ENCODE data around the gene HSD3B1.

- TF ChIP-seq CHD4 (IDR thresholded peaks at IDR 0.05; ENCODE audit: insufficient read depth, insufficient replicate concordance, low read depth, low read length, poor library complexity, severe bottlenecking) (no peak), HDAC2 (IDR thresholded peaks at IDR 0.05) (no peak), MTA3 (IDR thresholded peaks at IDR 0.05; ENCODE audit: borderline replicate concordance) (no peak), FOXA1 (IDR thresholded peaks at IDR 0.05; ENCODE audit: borderline replicate concordance) (no peak), POLR2A (conservative IDR thresholded peaks at IDR 0.05) (no peak), ZNF274 (IDR thresholded peaks at IDR 0.05; ENCODE audit: borderline replicate concordance, low read depth, low read length) (no peak), USF2 (CRISPR knock-in tag; IDR thresholded peaks at IDR 0.05) (no peak), TAF9B (IDR thresholded peaks at IDR 0.05; ENCODE audit: partially characterized antibody) (no peak), ETS1 (conservative IDR thresholded peaks at IDR 0.05; ENCODE audit: control insufficient read depth, low read depth, low read length) (no peak)
- TF ChIP-seq, protein P1, sequence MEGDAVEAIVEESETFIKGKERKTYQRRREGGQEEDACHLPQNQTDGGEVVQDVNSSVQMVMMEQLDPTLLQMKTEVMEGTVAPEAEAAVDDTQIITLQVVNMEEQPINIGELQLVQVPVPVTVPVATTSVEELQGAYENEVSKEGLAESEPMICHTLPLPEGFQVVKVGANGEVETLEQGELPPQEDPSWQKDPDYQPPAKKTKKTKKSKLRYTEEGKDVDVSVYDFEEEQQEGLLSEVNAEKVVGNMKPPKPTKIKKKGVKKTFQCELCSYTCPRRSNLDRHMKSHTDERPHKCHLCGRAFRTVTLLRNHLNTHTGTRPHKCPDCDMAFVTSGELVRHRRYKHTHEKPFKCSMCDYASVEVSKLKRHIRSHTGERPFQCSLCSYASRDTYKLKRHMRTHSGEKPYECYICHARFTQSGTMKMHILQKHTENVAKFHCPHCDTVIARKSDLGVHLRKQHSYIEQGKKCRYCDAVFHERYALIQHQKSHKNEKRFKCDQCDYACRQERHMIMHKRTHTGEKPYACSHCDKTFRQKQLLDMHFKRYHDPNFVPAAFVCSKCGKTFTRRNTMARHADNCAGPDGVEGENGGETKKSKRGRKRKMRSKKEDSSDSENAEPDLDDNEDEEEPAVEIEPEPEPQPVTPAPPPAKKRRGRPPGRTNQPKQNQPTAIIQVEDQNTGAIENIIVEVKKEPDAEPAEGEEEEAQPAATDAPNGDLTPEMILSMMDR (IDR thresholded peaks at IDR 0.05 in 2 of 3, conservative IDR thresholded peaks at IDR 0.05 in 1 of 3; ENCODE audit: insufficient read depth in 2 of 3, low read depth in 1 of 3, low read length in 3 of 3): peak; percentile 67 to 79 (median 69)
- TF ChIP-seq, protein P2, sequence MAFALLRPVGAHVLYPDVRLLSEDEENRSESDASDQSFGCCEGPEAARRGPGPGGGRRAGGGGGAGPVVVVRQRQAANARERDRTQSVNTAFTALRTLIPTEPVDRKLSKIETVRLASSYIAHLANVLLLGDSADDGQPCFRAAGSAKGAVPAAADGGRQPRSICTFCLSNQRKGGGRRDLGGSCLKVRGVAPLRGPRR (CRISPR knock-in tag; IDR thresholded peaks at IDR 0.05): no peak
- TF ChIP-seq, protein P3, sequence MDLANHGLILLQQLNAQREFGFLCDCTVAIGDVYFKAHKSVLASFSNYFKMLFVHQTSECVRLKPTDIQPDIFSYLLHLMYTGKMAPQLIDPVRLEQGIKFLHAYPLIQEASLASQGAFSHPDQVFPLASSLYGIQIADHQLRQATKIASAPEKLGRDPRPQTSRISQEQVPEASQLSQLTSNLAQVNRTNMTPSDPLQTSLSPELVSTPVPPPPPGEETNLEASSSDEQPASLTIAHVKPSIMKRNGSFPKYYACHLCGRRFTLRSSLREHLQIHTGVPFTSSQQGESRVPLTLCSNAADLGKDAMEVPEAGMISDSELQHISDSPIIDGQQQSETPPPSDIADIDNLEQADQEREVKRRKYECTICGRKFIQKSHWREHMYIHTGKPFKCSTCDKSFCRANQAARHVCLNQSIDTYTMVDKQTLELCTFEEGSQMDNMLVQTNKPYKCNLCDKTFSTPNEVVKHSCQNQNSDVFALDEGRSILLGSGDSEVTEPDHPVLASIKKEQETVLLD (IDR thresholded peaks at IDR 0.05): no peak
Measured at GRCh38 chr1:119549719-119550132, 42.7 kb downstream of the HSD3B1 start.
